Activated naive CD8-positive, alpha-beta T cell treated with anti-CD3 and anti-CD28 coated beads, Interleukin-2, amount 10 ng/mL, durations not matched to agents 7 days and 5 days (primary cell): ENCODE measurements around the gene FMN1. TPM values are rescaled to one million over a fixed set of nuclear protein-coding genes. Genes with fewer than 3 reads are reported as not detected.

Source experiments
- ATAC-seq: fragments of 150-1000 bp; cut with Tn5 transposase; one replicate; pipeline ENCODE4 v1.10.0; 2021; ENCODE audit warnings: low read depth, moderate library complexity
- POLR2A ChIA-PET: fragments of 350-600 bp; sonication (Branson Sonifier 250); formaldehyde crosslinking; loops from one replicate; lab custom pipeline; 2021; ENCODE audit warnings: antibody characterized with exemption; lab: Charles Lee
- DNase-seq: peaks from one replicate; pipeline ENCODE4 v3.0.0; 2021
- H3K27ac Mint-ChIP-seq: one replicate; pipeline ENCODE4 v1.8.0; 2022; ENCODE audit warnings: mild to moderate bottlenecking, mixed read lengths
- H3K27me3 Mint-ChIP-seq: one replicate; pipeline ENCODE4 v1.8.0; 2022; ENCODE audit warnings: mild to moderate bottlenecking, moderate library complexity, mixed read lengths
- H3K36me3 Mint-ChIP-seq: one replicate; pipeline ENCODE4 v1.8.0; 2021; ENCODE audit warnings: mild to moderate bottlenecking, mixed read lengths
- H3K4me1 Mint-ChIP-seq: one replicate; pipeline ENCODE4 v1.8.0; 2021; ENCODE audit warnings: mixed read lengths
- H3K4me3 Mint-ChIP-seq: one replicate; pipeline ENCODE4 v1.8.0; 2022; ENCODE audit warnings: mild to moderate bottlenecking, moderate library complexity, mixed read lengths
- H3K9me3 Mint-ChIP-seq: one replicate; pipeline ENCODE4 v1.8.0; 2021; ENCODE audit warnings: mixed read lengths
- total RNA-seq, 2 experiments: library from RNA; stranded (reverse); gene quantifications; one replicate each; pipeline ENCODE4 v1.2.3, GENCODE V29; 2021

FMN1 gene
- total RNA-seq, 2 experiments from 2014 or later = 0.08 to 0.45 TPM

- POLR2A ChIA-PET = no interaction called here
- DNase-seq (no peak), ATAC-seq (no peak)
- no peaks in the 10 kb centered on the region for H3K4me1 Mint-ChIP-seq
- H3K36me3 Mint-ChIP-seq = no peaks in the 10 kb centered on the region
- peaks cover 10% of the 10 kb centered on the region for H3K27me3 Mint-ChIP-seq
- H3K4me3 Mint-ChIP-seq = no peak overlapping the region
- H3K27ac Mint-ChIP-seq = no peak overlapping the region
- peaks cover 1% of the 10 kb centered on the region for H3K9me3 Mint-ChIP-seq
Measured at GRCh38 chr15:33098094-33099058, 96.1 kb downstream of the FMN1 start.

- Mint-ChIP-seq H3K4me3 (no peak overlapping the region), H3K9me3 (no peaks in the 10 kb centered on the region), H3K4me1 (no peaks in the 10 kb centered on the region), H3K27ac (no peak overlapping the region), H3K36me3 (no peaks in the 10 kb centered on the region), H3K27me3 (peaks cover 8% of the 10 kb centered on the region)
- DNase-seq (no peak), ATAC-seq (no peak)
- POLR2A ChIA-PET = no interaction called here
Measured at GRCh38 chr15:33096134-33096533, 98.4 kb downstream of the FMN1 start.

- Mint-ChIP-seq H3K4me1 (no peaks in the 10 kb centered on the region), H3K36me3 (no peaks in the 10 kb centered on the region), H3K27ac (no peak overlapping the region), H3K9me3 (no peaks in the 10 kb centered on the region), H3K27me3 (peaks cover 10% of the 10 kb centered on the region), H3K4me3 (no peak overlapping the region)
- ATAC-seq = no peak
- no peak for DNase-seq
- POLR2A ChIA-PET = no interaction called here
Measured at GRCh38 chr15:33095641-33096040, 98.9 kb downstream of the FMN1 start.

- POLR2A ChIA-PET = no interaction called here
Measured at GRCh38 chr15:33094336-33094735, 100.2 kb downstream of the FMN1 start.

GRCh38 chr15:33093222-33093621 lies 101.3 kb downstream of the FMN1 start:
- no peak overlapping the region for H3K27ac Mint-ChIP-seq
- ATAC-seq (no peak), DNase-seq (no peak)
- H3K4me1 Mint-ChIP-seq = no peaks in the 10 kb centered on the region
- H3K4me3 Mint-ChIP-seq = no peak overlapping the region
- peaks cover 5% of the 10 kb centered on the region for H3K27me3 Mint-ChIP-seq
- H3K9me3 Mint-ChIP-seq = no peaks in the 10 kb centered on the region
- no peaks in the 10 kb centered on the region for H3K36me3 Mint-ChIP-seq
- POLR2A ChIA-PET = no interaction called here

More at GRCh38 chr15:33094336-33094735, 100.2 kb downstream of the FMN1 start:
- Mint-ChIP-seq H3K9me3 (no peaks in the 10 kb centered on the region), H3K36me3 (no peaks in the 10 kb centered on the region), H3K27ac (no peak overlapping the region), H3K27me3 (peaks cover 5% of the 10 kb centered on the region), H3K4me1 (no peaks in the 10 kb centered on the region), H3K4me3 (no peak overlapping the region)
- ATAC-seq = no peak
- DNase-seq = no peak

GRCh38 chr15:33091983-33092693 lies 102.4 kb downstream of the FMN1 start:
- ATAC-seq (no peak), DNase-seq (no peak)
- H3K4me3 Mint-ChIP-seq = no peak overlapping the region
- no peaks in the 10 kb centered on the region for H3K36me3 Mint-ChIP-seq
- no peaks in the 10 kb centered on the region for H3K4me1 Mint-ChIP-seq
- peaks cover 2% of the 10 kb centered on the region for H3K27me3 Mint-ChIP-seq
- H3K27ac Mint-ChIP-seq = no peak overlapping the region
- POLR2A ChIA-PET = no interaction called here
- H3K9me3 Mint-ChIP-seq = no peaks in the 10 kb centered on the region

- Mint-ChIP-seq H3K27ac (no peak overlapping the region), H3K36me3 (no peaks in the 10 kb centered on the region), H3K4me1 (no peaks in the 10 kb centered on the region), H3K27me3 (peaks cover 2% of the 10 kb centered on the region), H3K4me3 (no peak overlapping the region), H3K9me3 (no peaks in the 10 kb centered on the region)
- no peak for DNase-seq
- POLR2A ChIA-PET = no interaction called here
- no peak for ATAC-seq
Measured at GRCh38 chr15:33089878-33090757, 104.4 kb downstream of the FMN1 start.

- peaks cover 4% of the 10 kb centered on the region for H3K27me3 Mint-ChIP-seq
- H3K4me1 Mint-ChIP-seq = no peaks in the 10 kb centered on the region
- no peaks in the 10 kb centered on the region for H3K36me3 Mint-ChIP-seq
- ATAC-seq = no peak
- no peak overlapping the region for H3K27ac Mint-ChIP-seq
- POLR2A ChIA-PET = no interaction called here
- no peaks in the 10 kb centered on the region for H3K9me3 Mint-ChIP-seq
- H3K4me3 Mint-ChIP-seq = no peak overlapping the region
- no peak for DNase-seq
Measured at GRCh38 chr15:33089165-33089877, 105.2 kb downstream of the FMN1 start.

GRCh38 chr15:33086500-33087121 lies 107.9 kb downstream of the FMN1 start:
- DNase-seq = no peak
- no peak overlapping the region for H3K4me3 Mint-ChIP-seq
- H3K9me3 Mint-ChIP-seq = no peaks in the 10 kb centered on the region
- H3K27ac Mint-ChIP-seq = no peak overlapping the region
- peaks cover 4% of the 10 kb centered on the region for H3K27me3 Mint-ChIP-seq
- ATAC-seq = no peak
- POLR2A ChIA-PET = no interaction called here
- no peaks in the 10 kb centered on the region for H3K36me3 Mint-ChIP-seq
- H3K4me1 Mint-ChIP-seq = no peaks in the 10 kb centered on the region

- ATAC-seq = no peak
- H3K4me1 Mint-ChIP-seq = no peaks in the 10 kb centered on the region
Measured at GRCh38 chr15:33084661-33085060, 109.9 kb downstream of the FMN1 start.

GRCh38 chr15:33083232-33084081 lies 111.1 kb downstream of the FMN1 start:
- ATAC-seq = no peak
- POLR2A ChIA-PET = no interaction called here
- H3K4me3 Mint-ChIP-seq = no peak overlapping the region
- H3K9me3 Mint-ChIP-seq = no peaks in the 10 kb centered on the region
- peaks cover 4% of the 10 kb centered on the region for H3K27me3 Mint-ChIP-seq
- H3K36me3 Mint-ChIP-seq = no peaks in the 10 kb centered on the region
- H3K4me1 Mint-ChIP-seq = no peaks in the 10 kb centered on the region
- no peak overlapping the region for H3K27ac Mint-ChIP-seq
- DNase-seq = no peak

More at GRCh38 chr15:33084661-33085060, 109.9 kb downstream of the FMN1 start:
- no peak for DNase-seq
- Mint-ChIP-seq H3K27me3 (peaks cover 4% of the 10 kb centered on the region), H3K4me3 (no peak overlapping the region), H3K36me3 (no peaks in the 10 kb centered on the region), H3K9me3 (no peaks in the 10 kb centered on the region), H3K27ac (no peak overlapping the region)
- POLR2A ChIA-PET = no interaction called here

GRCh38 chr15:33080006-33080405 lies 114.5 kb downstream of the FMN1 start:
- no peaks in the 10 kb centered on the region for H3K36me3 Mint-ChIP-seq
- H3K4me1 Mint-ChIP-seq = no peaks in the 10 kb centered on the region
- POLR2A ChIA-PET = no interaction called here
- peaks cover 5% of the 10 kb centered on the region for H3K27me3 Mint-ChIP-seq
- no peaks in the 10 kb centered on the region for H3K9me3 Mint-ChIP-seq
- DNase-seq (no peak), ATAC-seq (no peak)
- no peak overlapping the region for H3K4me3 Mint-ChIP-seq
- no peak overlapping the region for H3K27ac Mint-ChIP-seq
